GM10266 (cell line): ENCODE results near the gene PAQR4.

Source experiments
- DNase-seq: peaks from one replicate; pipeline ENCODE4 v3.0.0; 2012; ENCODE audit errors: extremely low spot score
- TF ChIP-seq, protein P1 (sequence below): IDR thresholded peaks from 2 replicates; pipeline ENCODE4 v1.5.1; 2012; ENCODE audit warnings: mild to moderate bottlenecking, low read depth; ENCODE audit not compliant: control insufficient read depth, insufficient read depth; ENCODE audit errors: missing control alignments

The PAQR4 gene

DNA sequence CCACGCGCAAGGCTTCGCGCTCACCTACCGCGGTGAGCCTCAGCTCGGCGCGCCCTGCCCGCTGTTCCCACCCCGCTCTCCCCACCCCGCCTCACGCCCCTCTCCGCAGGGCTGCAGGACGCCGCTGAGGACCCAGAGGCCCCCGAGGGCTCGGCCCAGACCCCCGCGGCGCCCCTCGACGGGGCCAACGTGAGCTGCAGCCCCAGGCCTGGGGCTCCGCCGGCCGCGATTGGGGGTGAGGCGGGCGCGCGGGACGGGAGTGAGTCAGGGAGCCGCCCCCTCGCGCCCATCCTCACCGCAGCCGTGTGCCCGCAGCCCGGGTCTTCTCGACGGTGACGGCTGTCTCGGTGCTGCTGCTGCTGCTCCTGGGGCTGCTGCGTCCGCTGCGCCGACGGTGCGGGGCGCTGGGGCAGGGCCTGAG lies 1.9 kb upstream of the PAQR4 start:
- no peak for DNase-seq
- TF ChIP-seq, protein P1, sequence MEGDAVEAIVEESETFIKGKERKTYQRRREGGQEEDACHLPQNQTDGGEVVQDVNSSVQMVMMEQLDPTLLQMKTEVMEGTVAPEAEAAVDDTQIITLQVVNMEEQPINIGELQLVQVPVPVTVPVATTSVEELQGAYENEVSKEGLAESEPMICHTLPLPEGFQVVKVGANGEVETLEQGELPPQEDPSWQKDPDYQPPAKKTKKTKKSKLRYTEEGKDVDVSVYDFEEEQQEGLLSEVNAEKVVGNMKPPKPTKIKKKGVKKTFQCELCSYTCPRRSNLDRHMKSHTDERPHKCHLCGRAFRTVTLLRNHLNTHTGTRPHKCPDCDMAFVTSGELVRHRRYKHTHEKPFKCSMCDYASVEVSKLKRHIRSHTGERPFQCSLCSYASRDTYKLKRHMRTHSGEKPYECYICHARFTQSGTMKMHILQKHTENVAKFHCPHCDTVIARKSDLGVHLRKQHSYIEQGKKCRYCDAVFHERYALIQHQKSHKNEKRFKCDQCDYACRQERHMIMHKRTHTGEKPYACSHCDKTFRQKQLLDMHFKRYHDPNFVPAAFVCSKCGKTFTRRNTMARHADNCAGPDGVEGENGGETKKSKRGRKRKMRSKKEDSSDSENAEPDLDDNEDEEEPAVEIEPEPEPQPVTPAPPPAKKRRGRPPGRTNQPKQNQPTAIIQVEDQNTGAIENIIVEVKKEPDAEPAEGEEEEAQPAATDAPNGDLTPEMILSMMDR, result no peak

DNA sequence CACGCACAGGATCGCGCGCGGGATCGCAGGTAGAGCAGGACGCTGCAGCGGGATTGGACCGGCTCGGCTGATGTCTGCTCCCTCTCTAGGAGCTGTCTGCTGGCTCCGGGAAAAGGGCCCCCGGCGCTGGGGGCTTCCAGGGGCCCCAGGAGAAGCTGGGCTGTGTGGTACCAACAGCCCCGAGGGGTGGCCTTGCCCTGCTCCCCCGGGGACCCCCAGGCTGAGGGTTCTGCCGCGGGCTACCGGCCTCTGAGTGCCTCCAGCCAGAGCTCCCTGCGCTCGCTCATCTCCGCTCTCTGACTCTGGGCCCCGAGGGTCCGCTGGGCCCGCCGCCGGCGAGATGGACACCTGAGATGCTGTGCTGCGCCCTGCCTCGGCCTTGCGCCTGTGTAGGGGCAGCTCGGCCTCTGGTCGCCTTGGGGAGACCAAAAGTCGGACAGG lies 1.4 kb upstream of the PAQR4 start:
- TF ChIP-seq, protein P1, result no peak
- DNase-seq, result no peak

- peak; percentile 45 for DNase-seq
- TF ChIP-seq, protein P1, result no peak
These were observed 795 bp upstream of the PAQR4 start for GRCh38 chr16:2968368-2968737.

GRCh38 chr16:2969545-2970521 lies 685 bp downstream of the PAQR4 start:
- peak; percentile 93 for DNase-seq
- TF ChIP-seq, protein P1, result peak; percentile 64

- TF ChIP-seq, protein P1, result no peak
- no peak for DNase-seq
These were observed 1.4 kb downstream of the PAQR4 start for GRCh38 chr16:2970563-2970962.

DNA sequence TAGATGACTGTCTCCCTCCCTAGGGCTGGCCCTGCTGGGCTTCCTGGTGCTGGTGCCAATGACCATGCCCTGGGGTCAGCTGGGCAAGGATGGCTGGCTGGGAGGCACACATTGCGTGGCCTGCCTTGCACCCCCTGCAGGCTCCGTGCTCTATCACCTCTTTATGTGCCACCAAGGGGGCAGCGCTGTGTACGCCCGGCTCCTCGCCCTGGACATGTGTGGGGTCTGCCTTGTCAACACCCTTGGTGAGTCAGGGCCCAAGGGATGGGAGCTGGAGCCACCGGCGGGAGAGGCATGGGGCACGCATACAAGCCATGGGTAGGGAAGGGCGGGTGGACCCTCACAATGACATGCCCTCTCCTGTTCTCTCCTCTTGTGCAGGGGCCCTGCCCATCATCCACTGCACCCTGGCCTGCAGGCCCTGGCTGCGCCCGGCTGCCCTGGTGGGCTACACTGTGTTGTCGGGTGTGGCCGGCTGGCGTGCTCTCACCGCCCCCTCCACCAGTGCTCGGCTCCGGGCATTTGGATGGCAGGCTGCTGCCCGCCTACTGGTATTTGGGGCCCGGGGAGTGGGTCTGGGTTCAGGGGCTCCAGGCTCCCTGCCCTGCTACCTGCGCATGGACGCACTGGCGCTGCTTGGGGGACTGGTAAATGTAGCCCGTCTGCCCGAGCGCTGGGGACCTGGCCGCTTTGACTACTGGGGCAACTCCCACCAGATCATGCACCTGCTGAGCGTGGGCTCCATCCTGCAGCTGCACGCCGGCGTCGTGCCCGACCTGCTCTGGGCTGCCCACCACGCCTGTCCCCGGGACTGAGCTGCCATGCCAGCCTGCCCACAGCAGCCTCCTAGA lies 2.2 kb downstream of the PAQR4 start:
- DNase-seq, result no peak
- TF ChIP-seq, protein P1, result no peak
